Measurements from ENCODE around the gene ZC3H6.

The ZC3H6 gene, protein sequence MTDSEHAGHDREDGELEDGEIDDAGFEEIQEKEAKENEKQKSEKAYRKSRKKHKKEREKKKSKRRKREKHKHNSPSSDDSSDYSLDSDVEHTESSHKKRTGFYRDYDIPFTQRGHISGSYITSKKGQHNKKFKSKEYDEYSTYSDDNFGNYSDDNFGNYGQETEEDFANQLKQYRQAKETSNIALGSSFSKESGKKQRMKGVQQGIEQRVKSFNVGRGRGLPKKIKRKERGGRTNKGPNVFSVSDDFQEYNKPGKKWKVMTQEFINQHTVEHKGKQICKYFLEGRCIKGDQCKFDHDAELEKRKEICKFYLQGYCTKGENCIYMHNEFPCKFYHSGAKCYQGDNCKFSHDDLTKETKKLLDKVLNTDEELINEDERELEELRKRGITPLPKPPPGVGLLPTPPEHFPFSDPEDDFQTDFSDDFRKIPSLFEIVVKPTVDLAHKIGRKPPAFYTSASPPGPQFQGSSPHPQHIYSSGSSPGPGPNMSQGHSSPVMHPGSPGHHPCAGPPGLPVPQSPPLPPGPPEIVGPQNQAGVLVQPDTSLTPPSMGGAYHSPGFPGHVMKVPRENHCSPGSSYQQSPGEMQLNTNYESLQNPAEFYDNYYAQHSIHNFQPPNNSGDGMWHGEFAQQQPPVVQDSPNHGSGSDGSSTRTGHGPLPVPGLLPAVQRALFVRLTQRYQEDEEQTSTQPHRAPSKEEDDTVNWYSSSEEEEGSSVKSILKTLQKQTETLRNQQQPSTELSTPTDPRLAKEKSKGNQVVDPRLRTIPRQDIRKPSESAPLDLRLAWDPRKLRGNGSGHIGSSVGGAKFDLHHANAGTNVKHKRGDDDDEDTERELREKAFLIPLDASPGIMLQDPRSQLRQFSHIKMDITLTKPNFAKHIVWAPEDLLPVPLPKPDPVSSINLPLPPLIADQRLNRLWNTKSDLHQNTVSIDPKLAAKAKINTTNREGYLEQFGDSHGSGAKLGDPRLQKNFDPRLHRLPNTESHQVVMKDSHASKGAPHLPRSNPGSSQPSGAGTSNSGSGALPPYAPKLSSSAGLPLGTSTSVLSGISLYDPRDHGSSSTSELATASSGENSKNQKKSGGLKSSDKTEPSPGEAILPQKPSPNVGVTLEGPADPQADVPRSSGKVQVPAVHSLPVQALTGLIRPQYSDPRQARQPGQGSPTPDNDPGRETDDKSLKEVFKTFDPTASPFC

DNA sequence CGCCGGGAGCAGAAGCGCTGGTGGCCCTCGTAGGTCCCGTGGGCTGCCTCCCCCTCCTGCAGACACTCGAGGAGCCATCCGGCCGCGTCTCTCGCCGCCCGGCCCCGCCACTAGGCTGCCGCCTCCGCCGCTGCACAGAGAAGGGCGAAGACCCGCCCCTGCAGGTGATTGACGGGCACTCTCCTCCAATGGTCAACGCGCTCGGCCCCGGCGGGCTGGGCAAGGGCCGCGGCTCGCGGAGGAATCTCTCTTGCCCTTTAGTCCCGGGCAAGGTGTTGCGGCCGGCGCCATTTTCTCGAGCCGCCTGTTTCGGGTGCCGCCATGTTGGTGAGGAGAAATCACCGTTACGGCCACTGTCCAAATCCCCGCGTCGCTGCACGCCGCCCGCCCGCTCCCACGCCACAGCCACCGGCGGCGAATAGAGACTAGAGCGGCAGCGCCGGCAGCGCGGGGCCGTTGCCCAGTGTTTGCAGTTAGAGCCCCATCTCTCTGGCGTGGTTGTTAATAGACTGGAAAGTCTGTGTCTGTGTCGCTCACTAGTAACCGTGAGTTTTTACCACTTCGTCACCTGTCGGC lies at the start of gene ZC3H6:
Gene ZC3H6, plus strand, starts transcription at position 287 of the 576 bp plus-strand sequence. CDS start 398 bp downstream, outside the sequence.
- DNase-seq: peak; percentile 98

GRCh38 chr2:112229348-112229747 lies 46.0 kb upstream of the ZC3H6 start:
- DNase-seq: no peak

GRCh38 chr2:112230371-112230770 lies 45.0 kb upstream of the ZC3H6 start:
- no peak for DNase-seq

- DNase-seq: no peak
Observed at GRCh38 chr2:112239862-112240261, 35.5 kb upstream of the ZC3H6 start.

- no peak for DNase-seq
Observed at GRCh38 chr2:112242384-112242783, 33.0 kb upstream of the ZC3H6 start.

DNA sequence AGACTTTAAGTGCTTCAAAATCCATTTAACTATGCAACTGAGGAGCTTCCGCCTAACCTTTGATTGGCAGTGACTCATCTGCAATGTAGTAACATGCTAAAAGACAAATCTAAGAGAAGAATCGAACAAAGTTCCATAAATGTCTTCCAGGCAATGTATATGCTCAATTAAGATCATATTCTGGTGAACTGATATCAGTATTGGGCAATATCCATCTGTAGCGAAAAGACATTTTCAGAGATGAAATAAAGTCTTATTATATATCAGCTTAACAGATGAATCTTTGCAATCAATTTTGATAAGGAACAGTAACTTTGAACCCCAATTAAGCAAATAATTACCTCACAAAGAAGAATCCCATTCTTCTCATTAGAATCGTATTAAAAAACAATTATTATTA lies 32.2 kb upstream of the ZC3H6 start:
- DNase-seq: no peak

DNA sequence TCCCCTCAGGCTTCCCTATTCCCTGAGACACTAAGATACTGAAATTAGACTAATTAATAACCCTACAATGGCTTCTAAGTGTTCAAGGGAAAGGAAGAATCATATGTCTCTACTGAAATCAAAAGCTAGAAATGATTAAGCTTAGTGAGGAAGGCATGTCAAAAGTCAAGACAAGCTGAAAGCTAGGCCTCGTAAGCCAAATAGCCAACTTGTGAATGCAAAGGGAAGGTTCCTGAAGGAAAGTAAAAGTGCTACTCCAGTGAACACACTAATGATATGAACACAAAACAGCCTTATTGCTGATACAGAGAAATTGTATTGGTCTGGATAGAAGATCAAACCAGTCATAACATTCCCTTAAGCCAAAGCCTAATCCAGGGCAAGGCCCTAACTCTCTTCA lies 30.5 kb upstream of the ZC3H6 start:
- no peak for DNase-seq

DNA sequence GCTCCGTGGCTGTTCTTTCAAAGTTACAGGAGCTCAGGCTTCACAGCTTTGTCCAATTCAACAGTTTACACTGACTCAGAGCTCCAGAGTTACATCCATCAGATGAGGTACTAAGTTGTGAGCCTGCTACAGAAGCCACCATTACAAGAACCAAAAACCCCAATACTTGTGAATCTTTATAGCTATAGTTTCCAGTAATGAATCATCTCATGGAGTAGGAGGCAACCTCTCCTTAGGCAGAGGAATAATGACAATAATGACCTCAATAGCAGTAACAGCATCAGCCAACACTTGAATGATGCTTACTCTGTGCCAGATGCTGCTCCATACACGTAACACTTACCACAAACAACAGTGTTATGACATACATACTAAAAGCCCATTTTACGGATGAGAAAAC lies 24.1 kb upstream of the ZC3H6 start:
- DNase-seq: no peak

GRCh38 chr2:112253261-112253815 lies 22.1 kb upstream of the ZC3H6 start:
- DNase-seq: no peak

GRCh38 chr2:112254466-112255240 lies 20.7 kb upstream of the ZC3H6 start, which contains the start of gene ZC3H8:
Gene ZC3H8 (minus strand): TSS chr2:112255042. CDS start chr2:112254981, 61 bp downstream.
- DNase-seq: peak; percentile 96

DNA sequence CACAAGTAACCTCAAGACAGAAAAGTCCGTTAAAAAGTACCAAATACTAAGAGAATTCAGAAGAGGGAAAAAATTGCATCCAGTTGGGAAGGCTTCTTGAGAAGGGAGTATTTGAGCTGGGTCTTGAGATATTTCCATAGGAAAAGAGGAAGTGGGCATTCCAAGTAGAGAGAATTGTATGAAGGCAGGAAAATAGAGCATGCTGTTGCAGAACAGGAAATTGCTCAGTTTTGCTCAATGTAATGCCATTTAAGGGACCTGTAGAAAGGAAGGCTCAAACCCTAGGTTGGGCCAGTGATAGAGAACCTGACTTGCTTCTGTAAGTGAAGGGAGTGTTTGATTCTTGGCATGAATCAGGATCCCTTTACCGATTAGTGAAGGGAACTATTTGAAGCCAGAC lies 19.5 kb upstream of the ZC3H6 start:
- DNase-seq: no peak

GRCh38 chr2:112256654-112257053 lies 18.7 kb upstream of the ZC3H6 start:
- no peak for DNase-seq

DNA sequence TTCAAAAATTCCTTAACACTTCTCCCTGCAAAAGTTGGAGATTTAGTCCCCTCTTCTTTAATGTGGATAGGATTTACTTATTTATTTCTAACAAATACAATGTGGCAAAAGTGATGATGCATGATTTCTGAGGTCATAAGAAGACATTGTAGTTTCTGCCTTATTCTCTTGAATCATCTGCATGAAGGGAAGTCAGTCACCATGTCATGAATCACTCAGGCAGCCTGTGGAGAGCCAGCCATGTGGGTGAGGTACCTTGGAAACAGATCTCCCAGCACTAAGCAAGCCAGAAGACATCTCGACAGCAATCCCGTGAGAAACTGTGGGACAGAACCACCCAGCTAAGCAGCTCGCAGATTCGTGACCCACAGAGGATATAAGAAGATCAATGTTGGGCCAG lies 17.8 kb upstream of the ZC3H6 start:
- no peak for DNase-seq

- peak; percentile 78 for DNase-seq
Observed at GRCh38 chr2:112259509-112260294, 15.7 kb upstream of the ZC3H6 start.

DNA sequence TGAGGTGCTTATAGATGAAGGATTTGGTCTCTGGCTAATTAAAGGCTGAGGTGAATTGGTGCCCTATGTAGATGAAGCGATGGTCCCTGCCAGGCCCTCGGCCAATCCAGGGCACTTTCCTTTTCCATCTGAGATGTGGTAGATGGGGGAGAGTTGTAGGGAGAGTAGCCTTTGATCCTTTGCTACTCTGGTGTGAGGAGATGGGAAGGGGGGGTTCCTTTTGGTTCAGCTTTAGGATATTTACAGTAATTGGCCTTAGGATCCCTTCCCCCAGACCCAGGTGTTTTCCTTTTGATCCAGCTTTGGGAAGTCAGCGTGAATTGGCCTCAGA lies 15.1 kb upstream of the ZC3H6 start:
- DNase-seq: no peak

DNA sequence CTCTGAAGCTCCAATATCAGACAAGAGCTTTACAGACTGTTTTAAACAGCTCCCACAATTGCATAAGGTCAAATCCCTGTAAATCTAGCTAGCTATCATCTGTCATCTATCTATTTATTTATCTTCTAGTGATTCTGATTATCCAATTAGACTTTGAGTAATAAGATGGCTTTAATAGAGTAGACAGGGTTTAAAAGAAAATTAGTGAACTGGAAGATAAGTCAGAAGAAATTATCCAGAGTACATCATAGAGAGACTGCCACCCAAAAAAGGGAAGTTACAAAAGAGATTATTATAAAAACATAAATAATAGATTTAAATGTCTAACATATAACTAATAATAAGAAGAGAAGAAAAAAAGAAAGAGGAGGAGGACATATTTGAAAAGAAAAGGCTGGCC lies 12.5 kb upstream of the ZC3H6 start:
- DNase-seq: no peak

GRCh38 chr2:112268547-112268946 lies 6.8 kb upstream of the ZC3H6 start:
- no peak for DNase-seq

DNA sequence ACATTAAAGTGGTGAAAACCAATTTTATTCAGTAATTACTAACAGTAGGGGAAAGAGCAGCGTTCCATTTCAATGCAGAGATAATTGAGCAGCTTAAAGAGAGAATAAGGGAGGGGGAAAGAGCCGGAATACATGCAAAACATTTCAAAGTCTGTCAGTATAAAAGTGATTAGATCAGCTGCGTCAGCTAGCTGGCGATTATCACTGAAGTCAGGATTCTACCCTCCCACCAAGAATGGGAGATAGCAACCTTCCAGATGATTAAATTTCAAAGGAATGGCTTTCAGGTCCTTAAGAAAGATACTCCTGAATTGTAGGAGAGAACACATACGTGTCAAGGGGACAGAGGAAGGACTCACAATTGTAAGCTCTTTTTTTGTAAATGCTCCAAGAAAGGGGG lies 2.7 kb upstream of the ZC3H6 start:
- no peak for DNase-seq

GRCh38 chr2:112273349-112273748 lies 2.0 kb upstream of the ZC3H6 start:
- no peak for DNase-seq

DNA sequence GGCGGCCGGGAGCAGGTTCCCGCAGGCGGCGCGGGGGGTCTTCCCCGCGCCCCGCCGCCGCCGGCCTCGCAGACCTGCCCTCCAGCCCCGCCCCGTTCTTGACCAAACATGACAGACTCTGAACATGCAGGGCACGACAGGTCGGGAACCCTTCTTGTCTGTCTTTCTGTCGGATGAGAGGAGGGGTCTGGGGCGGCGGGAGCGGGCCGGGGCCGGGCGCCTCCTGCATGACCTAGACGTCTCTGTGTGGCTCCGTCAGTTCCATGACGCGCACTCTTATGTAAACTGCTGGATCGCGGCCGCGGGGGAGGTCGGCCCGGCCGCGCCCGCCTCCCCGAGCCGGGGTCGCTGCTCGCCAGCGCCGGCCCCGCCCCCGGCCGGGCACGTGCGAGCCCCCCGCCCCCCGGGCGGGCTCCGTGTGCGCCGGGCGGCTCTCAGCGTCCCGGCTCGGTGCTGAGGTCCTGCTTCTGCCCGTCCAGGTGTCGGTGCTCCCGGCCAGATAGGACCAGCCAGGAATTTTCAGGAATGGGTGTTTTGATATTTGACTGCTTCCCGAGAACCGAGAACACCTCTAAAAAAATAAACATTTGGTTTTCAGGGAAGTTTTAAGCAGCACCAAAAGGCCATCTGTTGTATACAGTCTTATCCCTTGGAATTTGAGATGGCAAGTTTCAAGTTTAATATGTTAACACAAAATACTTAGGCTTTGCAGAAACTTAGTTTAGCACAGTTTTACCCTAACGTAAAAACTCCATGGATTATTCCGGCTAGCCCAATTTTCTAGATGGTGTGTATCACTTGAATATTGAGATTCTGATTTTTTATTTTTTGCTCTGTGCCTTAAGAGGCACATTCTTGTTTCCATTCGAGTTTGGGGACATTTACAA lies 733 bp downstream of the ZC3H6 start:
- peak; percentile 86 for DNase-seq

Data from CD4-positive, alpha-beta T cell treated with Interleukin-15 for 1 hour (primary cell).